ENCODE measurements around the gene TNFRSF1B. TPM values are rescaled to one million over a fixed set of nuclear protein-coding genes. Genes with fewer than 3 reads are reported as not detected.

TNFRSF1B gene
- 9.6 and 15.2 TPM in 2 replicates for total RNA-seq

GRCh38 chr1:12166834-12167492 lies at the start of gene TNFRSF1B:
Gene TNFRSF1B (plus strand): TSS chr1:12166991. CDS start chr1:12167092, 101 bp downstream.

GRCh38 chr1:12229835-12230548 lies 63.2 kb downstream of the TNFRSF1B start, which contains the start of gene VPS13D:
Gene VPS13D (plus strand): TSS chr1:12230030. CDS start chr1:12234267, 4,237 bp downstream.

Other genes starting within 250 kb of the TNFRSF1B start
- gene KIAA2013, start 240.6 kb upstream of the TNFRSF1B start, total RNA-seq, result 67.7 and 109 TPM in 2 replicates
- 626 and 996 TPM in 2 replicates for gene PLOD1, start 232.3 kb upstream of the TNFRSF1B start, total RNA-seq
- gene MFN2, start 186.5 kb upstream of the TNFRSF1B start, total RNA-seq, result 51.6 and 92.6 TPM in 2 replicates
- 20.7 and 30.4 TPM in 2 replicates for gene MIIP, start 147.5 kb upstream of the TNFRSF1B start, total RNA-seq
- gene TNFRSF8, start 103.7 kb upstream of the TNFRSF1B start, total RNA-seq, result under 0.01 and 0.56 TPM in 2 replicates
- gene VPS13D, start 63.0 kb downstream of the TNFRSF1B start, total RNA-seq, result 21.9 and 34.4 TPM in 2 replicates

Measured in regular cardiac myocyte (primary cell).